ENCODE measurements around the gene CERT1. TPM values are rescaled to one million over a fixed set of nuclear protein-coding genes. Genes with fewer than 3 reads are reported as not detected.

Gene CERT1
- total and polyA plus RNA-seq, 9 of the 15 experiments (the other 6 are each of a cell fraction or from before 2014, with no cell fraction given), result 3.4 to 24.7 (median 9.8) TPM

DNA sequence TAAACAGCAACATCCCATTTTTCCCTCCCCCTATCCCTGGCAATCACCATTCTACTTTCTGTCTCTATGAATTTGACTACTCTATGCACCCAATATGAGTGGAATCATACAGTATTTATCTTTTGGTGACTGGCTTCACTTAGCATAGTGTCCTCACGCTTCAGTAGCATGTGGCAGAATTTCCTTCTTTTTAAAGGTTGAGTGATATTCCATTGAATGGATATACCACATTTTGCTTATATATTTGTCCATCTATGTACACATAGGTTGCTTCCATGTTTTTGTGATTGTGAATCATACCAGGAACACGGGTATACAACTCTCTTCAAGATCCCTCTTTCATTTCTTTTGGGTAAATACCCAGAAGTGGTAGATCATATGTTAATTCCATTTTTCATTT is 69.9 kb downstream of the CERT1 start:
- no peaks in the 10 kb centered on the region for H3K9me1 ChIP-seq (ENCODE audit: control insufficient read depth, insufficient read depth, low read length)
- in situ Hi-C loops (cut with MboI), result no loop called here
- H3K27ac ChIP-seq (ENCODE audit: extremely low read depth, low read depth, low read length), result no peak overlapping the region
- CTCF ChIA-PET (ENCODE audit: low intra/inter-chr PET ratio), result no interaction called here
- no peaks in the 10 kb centered on the region for H3K4me1 ChIP-seq (replicated peaks in 1 of 2; ENCODE audit: control insufficient read depth in 2 of 2, insufficient read depth in 2 of 2, low read length in 2 of 2)
- TF ChIP-seq, protein P1, sequence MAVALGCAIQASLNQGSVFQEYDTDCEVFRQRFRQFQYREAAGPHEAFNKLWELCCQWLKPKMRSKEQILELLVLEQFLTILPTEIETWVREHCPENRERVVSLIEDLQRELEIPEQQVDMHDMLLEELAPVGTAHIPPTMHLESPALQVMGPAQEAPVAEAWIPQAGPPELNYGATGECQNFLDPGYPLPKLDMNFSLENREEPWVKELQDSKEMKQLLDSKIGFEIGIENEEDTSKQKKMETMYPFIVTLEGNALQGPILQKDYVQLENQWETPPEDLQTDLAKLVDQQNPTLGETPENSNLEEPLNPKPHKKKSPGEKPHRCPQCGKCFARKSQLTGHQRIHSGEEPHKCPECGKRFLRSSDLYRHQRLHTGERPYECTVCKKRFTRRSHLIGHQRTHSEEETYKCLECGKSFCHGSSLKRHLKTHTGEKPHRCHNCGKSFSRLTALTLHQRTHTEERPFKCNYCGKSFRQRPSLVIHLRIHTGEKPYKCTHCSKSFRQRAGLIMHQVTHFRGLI (CRISPR knock-in tag; IDR thresholded peaks at IDR 0.05), result no peak
- peak; percentile 18 for TF ChIP-seq ZNF146 (CRISPR knock-in tag; IDR thresholded peaks at IDR 0.05; ENCODE audit: unreplicated experiment)
- TF ChIP-seq, protein P2, sequence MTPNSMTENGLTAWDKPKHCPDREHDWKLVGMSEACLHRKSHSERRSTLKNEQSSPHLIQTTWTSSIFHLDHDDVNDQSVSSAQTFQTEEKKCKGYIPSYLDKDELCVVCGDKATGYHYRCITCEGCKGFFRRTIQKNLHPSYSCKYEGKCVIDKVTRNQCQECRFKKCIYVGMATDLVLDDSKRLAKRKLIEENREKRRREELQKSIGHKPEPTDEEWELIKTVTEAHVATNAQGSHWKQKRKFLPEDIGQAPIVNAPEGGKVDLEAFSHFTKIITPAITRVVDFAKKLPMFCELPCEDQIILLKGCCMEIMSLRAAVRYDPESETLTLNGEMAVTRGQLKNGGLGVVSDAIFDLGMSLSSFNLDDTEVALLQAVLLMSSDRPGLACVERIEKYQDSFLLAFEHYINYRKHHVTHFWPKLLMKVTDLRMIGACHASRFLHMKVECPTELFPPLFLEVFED (CRISPR knock-in tag; conservative IDR thresholded peaks at IDR 0.05), result no peak
- no peaks in the 10 kb centered on the region for H3K27me3 ChIP-seq (ENCODE audit: control insufficient read depth in 2 of 2, insufficient read depth in 2 of 2, low read length in 2 of 2)
- no peak overlapping the region for H3K9ac ChIP-seq (ENCODE audit: insufficient read depth in 1 of 2, low read depth in 2 of 2, low read length in 2 of 2)
- intact Hi-C loops (cut with micrococcal nuclease), result no loop called here
- H4K20me1 ChIP-seq (replicated peaks; ENCODE audit: control insufficient read depth, insufficient read depth, low read length), result no peaks in the 10 kb centered on the region
- WGBS (ENCODE audit: insufficient coverage, low coverage, missing lambda C conversion rate), result 80% methylated on average over 2 of the region's 2 CpGs
- H2AFZ ChIP-seq (ENCODE audit: low read depth, low read length), result no peak overlapping the region
- BruUV-seq (replicated peaks), result no TSS peak
- no peak overlapping the region for H3K4me2 ChIP-seq (ENCODE audit: insufficient read depth, low read length)
- H3K9me3 ChIP-seq (replicated peaks; ENCODE audit: control insufficient read depth, insufficient read depth, low read depth, low read length), result peaks cover 3% of the 10 kb centered on the region
- DNase-seq (ENCODE audit: extremely low read depth in 1 of 4, low spot score in 3 of 4) (no peak), ATAC-seq (no peak), FAIRE-seq (no peak)
- POLR2A ChIA-PET, result interaction anchor here (0.6 kb wide), 1 partner anchor 18 kb away, joined by 3 read pairs; no protein-coding TSS in a partner anchor
- H3K4me3 ChIP-seq, result no peak overlapping the region
- H3K36me3 ChIP-seq (ENCODE audit: control insufficient read depth, insufficient read depth, low read length), result no peaks in the 10 kb centered on the region; the same call in 2 of the 3 replicates
- H3K79me2 ChIP-seq (ENCODE audit: control insufficient read depth, insufficient read depth, low read length), result no peaks in the 10 kb centered on the region
